H1 (cell line): ENCODE results near the gene ADRA2C.

Experiments
- ATF2 ChIP-seq: IDR thresholded peaks from 2 replicates; pipeline ENCODE4 v1.6.1; 2012; ENCODE audit warnings: low read length, inconsistent platforms
- CHD1 ChIP-seq: IDR thresholded peaks from 2 replicates; pipeline ENCODE4 v1.6.1; 2012; ENCODE audit warnings: low read depth, low read length, improper control_type of control experiment
- CREB1 ChIP-seq: IDR thresholded peaks from 2 replicates; pipeline ENCODE4 v1.6.1; 2012; ENCODE audit warnings: inconsistent platforms
- CTCF ChIP-seq, 3 experiments: IDR thresholded peaks; 1 replicate in 2 of 3; 2 replicates in 1 of 3; pipeline versions ENCODE4 v1.5.1 to v1.6.1; 2011; ENCODE audit warnings: low read length in 3 of 3, mild to moderate bottlenecking in 3 of 3, inconsistent platforms in 2 of 3, low read depth in 1 of 3, moderate library complexity in 1 of 3; ENCODE audit not compliant: insufficient read depth in 1 of 3; ENCODE audit errors: control extremely low read depth in 1 of 3
- EGR1 ChIP-seq: IDR thresholded peaks from 2 replicates; pipeline ENCODE4 v1.6.1; 2011; ENCODE audit warnings: low read depth, low read length, borderline replicate concordance
- EP300 ChIP-seq, 2 experiments: IDR thresholded peaks; 1 replicate in 1 of 2; 2 replicates in 1 of 2; pipeline ENCODE4 v1.6.1; 2011 to 2012; ENCODE audit warnings: low read depth in 2 of 2, low read length in 2 of 2, mild to moderate bottlenecking in 2 of 2, borderline replicate concordance in 1 of 2, inconsistent platforms in 1 of 2, moderate library complexity in 1 of 2
- EZH2 ChIP-seq: fragments of 200-600 bp; sonication (generic); IDR thresholded peaks from 2 replicates; pipeline ENCODE4 v1.7.1; 2012; ENCODE audit warnings: low read depth, mild to moderate bottlenecking, moderate library complexity, low read length, inconsistent platforms; ENCODE audit not compliant: severe bottlenecking
- GABPA ChIP-seq: IDR thresholded peaks from 2 replicates; pipeline ENCODE4 v1.6.1; 2011; ENCODE audit warnings: mild to moderate bottlenecking, low read length, moderate library complexity, borderline replicate concordance; ENCODE audit not compliant: insufficient read depth
- JUN ChIP-seq: IDR thresholded peaks from 2 replicates; pipeline ENCODE4 v1.6.1; 2011; ENCODE audit warnings: low read depth, mild to moderate bottlenecking, improper control_type of control experiment, low read length
- PHF8 ChIP-seq: fragments of 200-600 bp; sonication (generic); conservative IDR thresholded peaks from 2 replicates; pipeline ENCODE4 v1.7.1; 2012; ENCODE audit warnings: low read depth, mild to moderate bottlenecking, inconsistent platforms, low read length, moderate library complexity
- POLR2A ChIP-seq, 2 experiments: IDR thresholded peaks; 1 replicate in 1 of 2; 2 replicates in 1 of 2; pipeline ENCODE4 v1.6.1; 2011; ENCODE audit warnings: low read depth in 2 of 2, low read length in 2 of 2, mild to moderate bottlenecking in 2 of 2; ENCODE audit errors: control extremely low read depth in 1 of 2
- TAF1 ChIP-seq: IDR thresholded peaks from 2 replicates; pipeline ENCODE4 v1.6.1; 2011; ENCODE audit warnings: mild to moderate bottlenecking, low read depth, low read length
- YY1 ChIP-seq: IDR thresholded peaks from 2 replicates; pipeline ENCODE4 v1.6.1; 2011; ENCODE audit warnings: low read depth, mild to moderate bottlenecking, low read length
- ZNF274 ChIP-seq: IDR thresholded peaks from 2 replicates; pipeline ENCODE4 v1.7.0; 2012; ENCODE audit warnings: low read length, borderline replicate concordance; ENCODE audit errors: extremely low read depth

GRCh38 chr4:3760346-3760745 is 5.8 kb upstream of the ADRA2C start:
- no peak for TF ChIP-seq CTCF (IDR thresholded peaks at IDR 0.05; ENCODE audit: control extremely low read depth in 1 of 3, insufficient read depth in 1 of 3, low read depth in 1 of 3, low read length in 3 of 3)
- no peak for TF ChIP-seq TAF1
- TF ChIP-seq ZNF274, result no peak
- TF ChIP-seq CHD1, result no peak
- no peak for TF ChIP-seq CREB1
- no peak for TF ChIP-seq EP300 (IDR thresholded peaks at IDR 0.05; ENCODE audit: borderline replicate concordance in 1 of 2, low read depth in 2 of 2, low read length in 2 of 2)
- no peak for TF ChIP-seq ATF2
- no peak for TF ChIP-seq YY1
- no peak for TF ChIP-seq EZH2
- TF ChIP-seq POLR2A (IDR thresholded peaks at IDR 0.05; ENCODE audit: control extremely low read depth in 1 of 2, low read depth in 2 of 2, low read length in 2 of 2), result no peak
- no peak for TF ChIP-seq GABPA
- no peak for TF ChIP-seq PHF8
- no peak for TF ChIP-seq EGR1
- no peak for TF ChIP-seq JUN
